ENCODE data around the gene CYP46A1. TPM values are rescaled to one million over a fixed set of nuclear protein-coding genes. Genes with fewer than 3 reads are reported as not detected.

The CYP46A1 gene
- total and polyA plus RNA-seq, 3 donors from 2014 or later = 2.5 to 4.6 (median 4.2) TPM

DNA sequence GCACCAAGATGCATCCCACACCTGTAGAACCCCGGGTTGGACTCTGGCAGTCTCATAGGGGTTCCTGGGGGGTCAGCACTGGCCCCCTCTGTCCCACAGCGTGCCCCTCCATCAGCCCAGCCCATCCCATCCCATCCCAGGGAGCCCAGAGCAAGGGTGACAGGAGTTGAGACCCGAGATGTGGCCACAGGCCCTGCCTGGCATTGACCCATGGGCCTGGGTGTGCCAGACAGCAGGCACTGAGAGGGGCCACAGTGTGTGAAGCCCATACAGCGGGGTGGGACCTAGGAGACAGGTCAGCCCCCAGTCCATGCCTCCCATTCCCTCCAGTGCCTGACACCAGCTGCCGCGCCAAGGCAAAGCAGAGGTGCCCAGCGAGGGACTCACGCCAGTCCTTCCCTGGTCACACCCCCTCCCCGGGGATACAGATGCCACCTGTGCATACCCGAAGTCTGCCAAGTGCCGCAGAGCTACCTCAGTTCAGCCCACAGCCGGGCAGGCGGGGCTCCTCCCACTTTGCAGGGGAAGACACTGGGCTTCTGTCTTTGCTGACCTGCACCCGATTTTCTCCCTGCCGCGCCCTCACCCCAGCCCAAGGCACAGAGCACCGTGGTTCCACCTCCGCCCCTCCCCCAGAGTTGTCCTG lies 50.4 kb downstream of the CYP46A1 start:
- 59 to 69% methylated on average over 9 to 17 of the region's 18 CpGs for WGBS, 2 donors
- H3K27ac ChIP-seq = no peak overlapping the region
- DNase-seq = no peak
- no peaks in the 10 kb centered on the region for H3K27me3 ChIP-seq
- intact Hi-C loops (cut with DNase I; ENCODE audit: low total_unique reads) = loop anchor here (5.0 to 10.0 kb wide), 2 partner anchors 60 to 153 kb away; partner anchors contain the start of gene EML1
- TF ChIP-seq, protein P1, sequence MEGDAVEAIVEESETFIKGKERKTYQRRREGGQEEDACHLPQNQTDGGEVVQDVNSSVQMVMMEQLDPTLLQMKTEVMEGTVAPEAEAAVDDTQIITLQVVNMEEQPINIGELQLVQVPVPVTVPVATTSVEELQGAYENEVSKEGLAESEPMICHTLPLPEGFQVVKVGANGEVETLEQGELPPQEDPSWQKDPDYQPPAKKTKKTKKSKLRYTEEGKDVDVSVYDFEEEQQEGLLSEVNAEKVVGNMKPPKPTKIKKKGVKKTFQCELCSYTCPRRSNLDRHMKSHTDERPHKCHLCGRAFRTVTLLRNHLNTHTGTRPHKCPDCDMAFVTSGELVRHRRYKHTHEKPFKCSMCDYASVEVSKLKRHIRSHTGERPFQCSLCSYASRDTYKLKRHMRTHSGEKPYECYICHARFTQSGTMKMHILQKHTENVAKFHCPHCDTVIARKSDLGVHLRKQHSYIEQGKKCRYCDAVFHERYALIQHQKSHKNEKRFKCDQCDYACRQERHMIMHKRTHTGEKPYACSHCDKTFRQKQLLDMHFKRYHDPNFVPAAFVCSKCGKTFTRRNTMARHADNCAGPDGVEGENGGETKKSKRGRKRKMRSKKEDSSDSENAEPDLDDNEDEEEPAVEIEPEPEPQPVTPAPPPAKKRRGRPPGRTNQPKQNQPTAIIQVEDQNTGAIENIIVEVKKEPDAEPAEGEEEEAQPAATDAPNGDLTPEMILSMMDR (IDR thresholded peaks at IDR 0.05) = no peak
- no peak for TF ChIP-seq POLR2A (IDR thresholded peaks at IDR 0.05)
- H3K36me3 ChIP-seq (ENCODE audit: low read depth, missing control alignments) = no peaks in the 10 kb centered on the region
- H3K9me3 ChIP-seq = no peaks in the 10 kb centered on the region
- peaks cover 37% of the 10 kb centered on the region for H3K4me1 ChIP-seq
- no peak overlapping the region for H3K4me3 ChIP-seq

DNA sequence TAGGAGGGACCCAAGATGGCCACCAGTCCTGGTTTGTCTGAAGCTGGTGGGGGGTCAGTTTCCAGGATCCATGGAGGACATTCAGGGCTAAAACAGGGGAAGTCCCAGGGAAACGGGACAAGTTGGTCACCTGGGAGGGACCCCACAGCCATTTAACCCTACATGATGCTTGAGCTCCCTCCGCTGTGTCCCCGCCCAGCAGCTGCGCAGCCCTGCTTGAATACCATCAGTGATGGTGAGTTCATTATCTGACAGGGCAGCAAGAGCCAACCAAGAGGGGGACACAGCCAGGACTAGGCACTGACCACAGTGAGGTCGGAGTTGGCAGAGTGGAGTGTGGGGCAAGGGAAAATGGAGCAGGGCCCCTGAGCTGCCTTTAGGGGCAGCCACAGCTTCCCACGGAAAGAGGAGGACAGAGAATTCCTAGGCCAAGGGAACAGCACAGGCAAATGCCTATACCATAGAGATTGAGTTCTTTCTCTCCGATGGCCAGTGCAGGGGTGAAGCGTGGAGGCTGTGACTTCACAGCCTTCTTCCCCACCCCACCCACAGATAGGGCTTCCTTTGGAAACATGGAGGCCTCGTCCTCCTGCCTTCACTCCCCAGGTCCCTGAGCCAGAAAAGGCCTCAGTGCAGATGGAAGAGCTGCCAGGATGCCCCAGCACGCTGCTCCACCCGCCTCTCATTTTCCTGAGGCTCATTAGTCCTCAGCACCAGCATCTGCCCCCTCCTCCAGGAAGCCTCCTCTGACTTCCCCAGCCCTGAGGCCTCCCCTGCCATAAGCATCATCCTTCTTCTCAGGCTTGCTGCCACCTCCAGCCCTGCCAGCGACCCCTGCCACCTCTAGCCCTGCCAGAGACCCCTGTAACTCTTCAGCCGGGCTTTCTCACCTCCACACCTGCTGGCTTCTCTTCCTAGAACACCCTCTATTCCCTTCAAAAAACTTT lies 51.4 kb downstream of the CYP46A1 start:
- H3K36me3 ChIP-seq (ENCODE audit: low read depth, missing control alignments) = no peaks in the 10 kb centered on the region
- peaks cover 36% of the 10 kb centered on the region for H3K4me1 ChIP-seq
- 83 to 88% methylated on average over 12 to 13 of the region's 13 CpGs for WGBS, 2 donors
- H3K27ac ChIP-seq = no peak overlapping the region
- no peaks in the 10 kb centered on the region for H3K27me3 ChIP-seq
- intact Hi-C loops (cut with DNase I; ENCODE audit: low total_unique reads) = loop anchor here (10.0 kb wide), 1 partner anchor 59 kb away; the partner anchor contains the start of gene EML1
- DNase-seq = no peak
- no peak for TF ChIP-seq POLR2A (IDR thresholded peaks at IDR 0.05)
- TF ChIP-seq, protein P1 (IDR thresholded peaks at IDR 0.05) = no peak
- no peak overlapping the region for H3K4me3 ChIP-seq
- H3K9me3 ChIP-seq = no peaks in the 10 kb centered on the region

DNA sequence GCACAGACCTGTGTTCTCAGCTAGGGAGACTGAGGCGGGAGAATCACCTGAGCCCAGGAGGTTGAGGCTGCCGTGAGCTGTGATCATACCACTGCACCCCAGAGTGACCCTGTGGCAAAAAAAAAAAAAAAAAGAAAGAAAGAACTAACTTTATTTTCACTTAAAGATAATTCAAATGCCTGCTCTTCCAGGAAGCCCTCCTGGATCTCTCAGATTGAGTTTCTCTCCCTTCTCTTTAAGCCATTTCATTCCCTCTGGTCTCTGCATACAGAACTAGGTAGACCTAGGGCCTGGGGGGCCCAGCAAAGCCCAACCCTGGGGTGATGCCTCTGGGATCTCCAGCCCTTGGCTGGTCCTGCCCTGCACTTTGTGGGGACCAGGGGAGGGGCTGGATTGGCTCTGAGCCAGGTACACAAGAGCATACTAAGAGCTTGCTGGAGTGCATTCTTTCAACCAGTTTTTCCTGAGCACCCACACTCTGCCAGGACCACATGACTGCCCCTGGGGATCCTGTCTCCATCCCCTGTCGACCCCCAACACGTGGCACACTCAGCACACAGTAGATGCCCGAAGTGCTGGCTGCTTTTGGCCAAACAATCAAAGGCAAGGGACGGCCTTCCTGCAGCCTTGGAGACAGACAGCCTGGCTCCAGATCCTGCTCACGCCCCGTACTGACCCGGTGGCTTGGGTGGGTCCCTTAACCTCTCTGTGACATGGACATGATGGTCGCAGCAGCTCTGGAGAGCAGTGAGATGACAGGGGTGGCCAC lies 52.7 kb downstream of the CYP46A1 start:
- intact Hi-C loops (cut with DNase I; ENCODE audit: low total_unique reads) = loop anchor here (10.0 kb wide), 1 partner anchor 58 kb away; the partner anchor contains the start of gene EML1
- peak overlapping the region in 1 of 2 donors; percentile 39 for H3K27ac ChIP-seq

DNA sequence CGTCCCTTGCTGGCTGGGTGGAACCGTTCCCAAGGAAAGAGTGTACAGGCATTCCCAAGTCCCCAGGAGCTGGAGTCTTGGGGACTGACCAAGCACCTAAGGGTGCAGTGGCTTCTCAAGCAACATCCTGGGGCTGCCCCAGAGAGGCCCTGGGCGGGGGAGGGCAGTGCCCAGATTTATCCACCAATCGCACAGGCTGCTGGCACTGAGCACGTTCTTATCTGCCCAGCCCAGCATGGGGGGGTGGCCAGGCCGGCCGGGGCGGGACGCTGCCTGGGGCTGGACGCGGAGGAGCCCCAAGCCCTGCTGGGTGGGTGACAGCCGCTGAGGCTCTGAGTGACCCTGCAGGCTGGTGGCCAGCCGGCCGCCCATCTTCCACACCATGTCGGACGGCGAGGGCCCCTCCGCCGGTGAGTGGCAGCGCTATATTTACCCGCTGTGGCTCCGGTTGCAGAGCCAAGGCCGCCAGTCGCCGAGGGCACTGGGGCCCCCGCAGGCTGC lies 53.4 kb downstream of the CYP46A1 start:
- Histone ChIP-seq H3K4me3 (no peak overlapping the region), H3K9me3 (no peaks in the 10 kb centered on the region), H3K36me3 (ENCODE audit: low read depth, missing control alignments) (no peaks in the 10 kb centered on the region), H3K27me3 (no peaks in the 10 kb centered on the region), H3K27ac (peak overlapping the region in 1 of 2 donors; percentile 39), H3K4me1 (peaks cover 15% of the 10 kb centered on the region)
- intact Hi-C loops (cut with DNase I; ENCODE audit: low total_unique reads) = loop anchor here (10.0 kb wide), 1 partner anchor 57 kb away; the partner anchor contains the start of gene EML1
- 19 to 49% methylated on average over 2 to 16 of the region's 26 CpGs for WGBS, 2 donors
- peak; percentile 81 for DNase-seq
- TF ChIP-seq, protein P1 (IDR thresholded peaks at IDR 0.05) = no peak
- no peak for TF ChIP-seq POLR2A (IDR thresholded peaks at IDR 0.05)

More for the DNA sequence above, 52.7 kb downstream of the CYP46A1 start:
- Histone ChIP-seq H3K4me3 (no peak overlapping the region), H3K9me3 (no peaks in the 10 kb centered on the region), H3K27me3 (no peaks in the 10 kb centered on the region), H3K4me1 (peaks cover 23% of the 10 kb centered on the region), H3K36me3 (ENCODE audit: low read depth, missing control alignments) (no peaks in the 10 kb centered on the region)
- WGBS, 2 donors = 39 to 97% methylated on average over 2 to 10 of the region's 10 CpGs
- DNase-seq = no peak
- TF ChIP-seq, protein P1 (IDR thresholded peaks at IDR 0.05) = no peak
- no peak for TF ChIP-seq POLR2A (IDR thresholded peaks at IDR 0.05)
